AG09319 (cell line): ENCODE measurements around the gene ASCL3.
"Not testable (repeated sequence)": the region's sequence is repeated elsewhere in the genome, so short reads cannot be mapped to it uniquely, and the experiment has no call there.

Experiments
- DNase-seq: peaks from one replicate; pipeline ENCODE4 v3.0.0-alpha.2; 2010; ENCODE audit warnings: low read depth; ENCODE audit errors: extremely low read depth
- TF ChIP-seq, protein P1 (sequence below): IDR thresholded peaks from 2 replicates; pipeline ENCODE4 v1.5.1; 2011; ENCODE audit warnings: low read depth, mild to moderate bottlenecking, inconsistent platforms, low read length, moderate library complexity

ASCL3 gene

GRCh38 chr11:8980485-8980884 lies 37.7 kb upstream of the ASCL3 start:
- TF ChIP-seq, protein P1, sequence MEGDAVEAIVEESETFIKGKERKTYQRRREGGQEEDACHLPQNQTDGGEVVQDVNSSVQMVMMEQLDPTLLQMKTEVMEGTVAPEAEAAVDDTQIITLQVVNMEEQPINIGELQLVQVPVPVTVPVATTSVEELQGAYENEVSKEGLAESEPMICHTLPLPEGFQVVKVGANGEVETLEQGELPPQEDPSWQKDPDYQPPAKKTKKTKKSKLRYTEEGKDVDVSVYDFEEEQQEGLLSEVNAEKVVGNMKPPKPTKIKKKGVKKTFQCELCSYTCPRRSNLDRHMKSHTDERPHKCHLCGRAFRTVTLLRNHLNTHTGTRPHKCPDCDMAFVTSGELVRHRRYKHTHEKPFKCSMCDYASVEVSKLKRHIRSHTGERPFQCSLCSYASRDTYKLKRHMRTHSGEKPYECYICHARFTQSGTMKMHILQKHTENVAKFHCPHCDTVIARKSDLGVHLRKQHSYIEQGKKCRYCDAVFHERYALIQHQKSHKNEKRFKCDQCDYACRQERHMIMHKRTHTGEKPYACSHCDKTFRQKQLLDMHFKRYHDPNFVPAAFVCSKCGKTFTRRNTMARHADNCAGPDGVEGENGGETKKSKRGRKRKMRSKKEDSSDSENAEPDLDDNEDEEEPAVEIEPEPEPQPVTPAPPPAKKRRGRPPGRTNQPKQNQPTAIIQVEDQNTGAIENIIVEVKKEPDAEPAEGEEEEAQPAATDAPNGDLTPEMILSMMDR = no peak

DNA sequence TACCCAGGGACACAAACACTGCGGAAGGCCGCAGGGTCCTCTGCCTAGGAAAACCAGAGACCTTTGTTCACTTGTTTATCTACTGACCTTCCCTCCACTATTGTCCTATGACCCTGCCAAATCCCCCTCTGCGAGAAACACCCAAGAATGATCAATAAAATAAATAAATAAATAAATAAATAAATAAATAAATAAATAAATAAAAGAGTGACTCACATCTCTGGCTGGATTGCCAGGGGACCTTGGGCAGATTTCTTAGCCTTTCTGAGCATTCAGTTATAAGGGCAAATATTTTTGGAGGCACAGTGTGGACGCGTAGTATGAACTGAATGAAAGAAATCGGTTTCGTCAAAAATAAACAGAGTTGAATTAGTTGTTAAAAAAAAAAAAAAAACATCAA lies 36.5 kb upstream of the ASCL3 start:
- DNase-seq = not testable (repeated sequence)

More at GRCh38 chr11:8980485-8980884, 37.7 kb upstream of the ASCL3 start:
- no peak for DNase-seq

- TF ChIP-seq, protein P1 = no peak
Measured at GRCh38 chr11:8973121-8973520, 30.3 kb upstream of the ASCL3 start.

GRCh38 chr11:8971924-8972316 lies 29.1 kb upstream of the ASCL3 start:
- TF ChIP-seq, protein P1 = no peak
- no peak for DNase-seq

More at GRCh38 chr11:8973121-8973520, 30.3 kb upstream of the ASCL3 start:
- no peak for DNase-seq

GRCh38 chr11:8971196-8971923 lies 28.5 kb upstream of the ASCL3 start:
- no peak for DNase-seq
- TF ChIP-seq, protein P1 = no peak

DNA sequence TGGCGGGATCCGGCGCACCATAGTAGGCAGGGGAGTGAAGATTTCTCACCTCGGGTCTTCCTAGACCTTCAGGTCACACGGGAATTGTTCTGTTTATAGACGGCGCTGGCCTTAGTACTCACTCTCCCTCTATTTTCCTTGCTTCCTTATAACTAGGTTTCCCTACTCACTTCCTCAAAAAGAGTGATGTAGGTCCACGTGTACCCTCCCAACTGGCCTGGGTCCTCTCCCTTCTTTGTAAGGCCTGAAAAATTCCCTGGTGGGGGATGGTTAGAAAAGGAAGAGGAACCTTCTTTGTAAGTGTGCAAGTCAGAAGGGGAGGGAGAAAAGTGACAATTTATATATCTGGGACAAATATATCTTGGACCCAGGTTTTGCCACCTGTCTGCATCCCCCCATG lies 24.4 kb upstream of the ASCL3 start:
- TF ChIP-seq, protein P1 = no peak
- no peak for DNase-seq

DNA sequence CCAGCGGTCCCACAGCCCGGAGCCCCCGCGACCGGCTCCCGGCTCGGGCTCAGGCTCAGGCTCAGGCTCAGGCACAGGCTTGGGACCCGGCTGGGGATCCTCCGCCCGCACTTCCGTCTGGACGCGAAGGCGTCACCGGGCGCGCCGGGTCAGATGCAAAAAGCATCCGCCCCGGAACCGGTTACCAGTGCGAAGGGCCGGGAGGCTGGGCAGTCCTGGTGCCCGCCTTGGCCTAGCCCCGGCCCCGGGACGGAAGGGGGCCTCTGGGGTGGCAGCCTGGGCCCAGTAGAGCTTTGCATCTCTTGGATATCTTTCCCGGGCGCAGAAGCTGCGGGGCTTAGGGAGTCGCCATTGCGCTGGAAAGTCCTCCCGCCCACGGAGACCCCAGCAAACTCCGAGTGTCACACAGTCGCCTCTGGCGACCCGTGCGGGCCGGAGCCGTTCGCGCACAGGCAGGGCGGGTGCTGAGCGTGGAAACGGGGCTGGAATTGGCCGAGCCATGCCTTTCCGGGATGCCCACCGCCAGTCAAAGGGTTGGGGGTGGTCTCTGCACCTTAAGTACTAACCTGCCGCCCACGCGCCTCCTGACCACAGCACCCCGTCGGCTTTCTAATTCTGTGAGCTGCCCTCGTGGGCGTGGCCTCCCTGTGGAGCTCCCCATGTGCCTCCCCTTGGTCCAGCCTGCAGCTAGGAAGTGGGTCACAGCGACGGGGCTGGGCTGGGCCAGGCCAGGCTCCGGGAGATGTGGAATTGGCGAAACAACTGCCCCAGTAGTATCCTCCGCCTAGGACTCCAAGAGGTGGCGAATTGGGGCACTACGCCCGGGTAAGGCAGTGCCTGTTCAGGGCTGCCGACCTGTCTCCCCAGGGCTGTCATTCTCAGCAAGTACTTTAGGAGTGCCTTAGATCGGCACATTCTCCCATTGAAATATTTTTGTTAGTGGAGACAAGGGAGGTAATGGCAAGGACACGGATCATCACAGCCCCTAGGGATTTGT lies 21.8 kb upstream of the ASCL3 start, which contains the start of gene TMEM9B:
Gene TMEM9B, minus strand, starts transcription at position 119 of the 997 bp plus-strand sequence. CDS start 129 bp downstream, outside the sequence.
- TF ChIP-seq, protein P1 = no peak
- peak; percentile 62 for DNase-seq
